GM18502 (cell line): ENCODE measurements around the gene C1QTNF1.

Source experiments
- ATAC-seq: cut with Tn5 transposase; IDR thresholded peaks from one replicate; pipeline ENCODE4 v1.9.1; 2021; ENCODE audit warnings: mild to moderate bottlenecking; ENCODE audit not compliant: unreplicated experiment, poor library complexity

C1QTNF1 gene

DNA sequence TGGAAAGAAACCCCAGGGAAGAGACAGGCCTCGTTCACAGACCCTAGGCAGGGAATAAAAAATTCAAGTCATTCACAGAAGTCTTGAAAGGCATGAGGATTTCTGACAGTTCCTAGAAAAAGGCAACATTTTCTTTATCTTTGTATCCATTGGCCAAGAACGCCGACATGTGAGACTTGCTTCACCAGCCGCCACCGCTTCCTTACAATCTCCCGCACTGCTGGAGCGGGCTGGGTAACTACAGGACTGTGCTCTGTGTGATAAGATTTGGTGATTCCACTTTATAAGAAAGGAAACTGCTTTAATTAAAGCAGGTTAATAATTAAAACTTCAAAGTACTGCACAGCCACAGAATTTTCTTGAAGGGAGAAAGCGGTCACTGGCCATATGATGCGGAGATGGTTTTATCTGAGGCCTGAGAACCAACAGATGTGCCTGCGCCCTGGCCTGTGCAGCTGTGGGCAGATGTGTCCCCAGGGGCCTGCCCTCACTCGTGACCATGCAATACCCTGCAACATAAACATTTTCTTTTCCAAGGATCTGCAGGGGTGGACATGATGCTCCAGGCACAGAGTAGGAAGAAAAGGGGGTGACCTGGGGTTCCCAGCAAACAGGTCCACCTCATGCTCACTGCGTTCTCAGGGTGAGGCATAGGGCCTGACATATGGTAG lies 31.3 kb upstream of the C1QTNF1 start:
- ATAC-seq = no peak

DNA sequence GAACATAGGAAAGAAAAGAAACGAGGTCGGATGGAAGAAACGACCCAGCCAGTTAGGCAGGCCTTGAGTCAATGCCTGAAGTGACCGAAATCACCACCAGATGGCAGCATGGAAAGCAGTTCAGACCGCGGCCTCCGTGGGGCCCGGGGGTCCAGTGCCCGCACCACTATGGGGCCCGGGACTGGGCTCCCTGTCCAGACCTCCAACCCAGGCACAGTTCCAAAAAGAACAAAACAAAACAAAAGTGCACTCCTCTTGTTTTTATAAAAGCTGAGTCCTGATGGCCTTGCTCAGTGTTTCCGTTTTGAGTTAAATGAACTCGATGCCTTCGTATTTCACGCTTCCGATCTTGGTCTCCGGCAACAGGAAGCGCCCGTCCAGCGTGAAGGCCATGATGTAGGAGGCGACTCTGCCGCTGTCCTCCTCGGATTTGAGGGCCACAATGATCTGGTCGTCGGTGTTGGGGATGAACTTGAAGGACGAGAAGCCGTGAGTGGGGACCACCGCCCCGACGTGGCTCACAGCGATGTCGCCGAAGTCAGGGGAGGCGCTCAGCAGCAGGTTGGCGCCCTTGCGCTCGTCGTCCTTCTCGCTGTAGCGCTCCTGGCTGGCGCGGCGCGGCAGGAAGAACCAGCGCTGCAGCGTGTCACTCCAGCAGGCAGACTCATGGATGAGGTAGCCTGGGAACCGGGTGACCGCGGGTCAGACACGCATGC lies 30.6 kb upstream of the C1QTNF1 start:
- no peak for ATAC-seq

DNA sequence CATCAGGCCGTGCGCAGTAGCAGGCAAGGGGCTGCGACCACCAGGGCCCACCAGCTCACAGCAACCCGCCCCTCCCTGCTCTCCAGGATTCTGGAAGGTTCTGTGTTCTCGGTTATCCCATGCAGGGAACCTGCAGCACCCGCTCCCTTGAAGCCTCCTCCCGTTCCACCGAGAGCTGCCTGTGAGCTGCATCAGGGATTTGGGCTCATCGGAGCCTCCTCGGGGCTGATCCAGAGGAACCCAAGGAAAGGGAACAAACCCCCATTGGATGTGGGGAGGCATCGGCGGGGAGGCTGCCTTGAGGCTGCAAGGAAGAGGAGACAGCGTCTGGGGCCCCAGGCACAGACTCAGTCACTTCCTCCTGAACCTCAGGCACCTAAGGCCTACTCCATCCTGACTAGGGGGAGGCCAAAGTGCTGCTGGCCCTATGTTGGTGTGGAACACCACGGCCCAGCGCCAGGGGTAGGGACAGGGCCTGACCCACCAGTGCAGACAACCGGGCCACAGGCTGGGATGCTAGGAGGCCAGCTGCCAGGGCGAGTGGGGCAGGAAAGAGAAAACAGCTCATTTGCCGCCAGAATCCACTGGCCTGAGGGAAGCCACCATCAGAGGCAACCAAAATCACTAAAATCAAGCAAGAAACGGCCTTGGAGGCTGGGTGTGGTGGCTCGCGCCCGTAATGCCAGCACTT lies 29.8 kb upstream of the C1QTNF1 start:
- ATAC-seq = no peak

DNA sequence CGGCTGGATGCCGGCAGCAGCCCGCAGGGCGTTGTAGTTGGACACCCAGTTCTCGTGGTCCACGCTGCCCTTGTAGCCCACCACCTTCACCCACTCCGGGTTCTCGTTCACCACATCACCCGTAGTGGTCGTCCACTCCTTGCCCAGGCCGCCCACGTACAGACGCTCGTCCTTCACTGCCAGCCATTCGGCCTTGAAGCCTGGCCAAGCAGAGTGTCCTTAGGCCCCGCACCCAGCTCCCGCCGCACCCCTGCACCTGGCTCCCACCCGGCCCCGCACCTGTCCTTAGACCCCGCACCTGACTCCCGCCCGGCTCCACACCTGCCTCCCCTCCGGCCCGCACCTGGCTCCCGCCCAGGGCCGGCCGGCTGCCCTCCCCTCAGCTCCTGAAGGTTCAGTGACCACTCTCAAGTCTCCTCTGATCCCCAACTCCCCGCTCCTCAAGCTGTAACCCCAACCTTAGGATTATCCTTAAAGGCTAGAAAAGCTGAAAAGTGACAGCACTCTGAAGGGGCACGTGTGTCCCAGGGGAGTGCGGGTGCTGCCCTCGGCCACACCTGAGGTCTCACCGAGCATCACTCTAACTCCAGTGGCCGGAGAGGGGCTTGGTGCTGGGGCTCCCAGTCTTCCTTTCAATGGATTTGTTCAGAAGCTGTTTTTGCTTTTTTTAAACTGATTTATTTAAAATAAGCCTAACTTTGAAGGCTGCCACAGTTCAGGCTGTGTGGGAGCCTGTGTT lies 28.8 kb upstream of the C1QTNF1 start:
- no peak for ATAC-seq

DNA sequence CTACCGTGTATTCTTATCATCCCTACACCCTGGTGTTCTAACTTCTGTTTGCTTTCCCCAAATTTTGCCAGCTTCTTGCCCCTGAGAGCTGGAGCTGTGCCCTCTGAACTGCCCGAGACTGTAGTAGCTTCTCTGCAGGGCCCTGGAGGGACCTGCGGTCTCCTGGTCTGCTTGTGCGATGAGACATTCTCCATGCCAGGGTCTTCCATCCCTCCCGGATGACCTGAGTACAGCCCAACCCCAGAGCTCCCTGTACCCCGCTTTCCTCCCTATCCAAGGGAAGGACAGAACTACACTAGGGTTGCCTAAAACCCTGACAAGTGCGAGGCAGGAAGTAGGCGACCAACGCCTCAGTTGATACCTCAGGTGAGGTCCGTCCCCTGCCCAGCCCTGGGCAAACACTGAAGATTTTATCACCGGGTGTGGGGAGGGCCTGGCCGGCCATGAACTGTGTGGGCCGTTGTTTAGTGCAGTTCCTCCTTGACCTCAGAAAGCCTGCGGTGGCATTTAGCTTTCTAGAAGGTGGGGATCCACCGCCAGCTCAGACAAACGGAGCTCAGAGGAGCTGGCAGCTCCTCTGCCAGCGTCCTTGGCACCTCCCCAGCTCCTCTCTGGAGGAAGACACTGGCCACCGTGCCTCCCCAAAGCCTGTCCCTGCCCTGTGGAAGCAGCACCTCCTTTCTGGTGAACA lies 28.1 kb upstream of the C1QTNF1 start:
- ATAC-seq = no peak

DNA sequence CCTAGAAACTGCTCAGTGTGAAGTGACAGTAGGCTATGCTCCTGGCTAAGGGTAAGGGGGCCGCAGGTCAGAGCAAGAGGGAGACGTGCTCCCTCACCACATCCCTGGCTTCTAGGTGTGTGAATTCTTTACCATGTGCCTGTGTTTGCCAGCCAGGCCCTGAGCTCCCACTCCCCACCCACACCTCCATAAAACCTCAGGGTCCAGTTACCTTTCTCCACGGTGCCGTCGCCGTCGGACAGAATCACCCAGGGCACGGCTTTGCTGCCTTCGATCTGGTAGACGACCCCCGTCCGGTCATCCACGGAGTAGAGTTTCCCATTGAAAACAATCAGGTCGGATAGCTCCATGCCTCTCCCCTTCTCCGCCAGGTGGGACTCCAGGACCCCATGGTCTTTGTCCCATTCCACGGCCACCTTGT lies 27.2 kb upstream of the C1QTNF1 start:
- no peak for ATAC-seq

DNA sequence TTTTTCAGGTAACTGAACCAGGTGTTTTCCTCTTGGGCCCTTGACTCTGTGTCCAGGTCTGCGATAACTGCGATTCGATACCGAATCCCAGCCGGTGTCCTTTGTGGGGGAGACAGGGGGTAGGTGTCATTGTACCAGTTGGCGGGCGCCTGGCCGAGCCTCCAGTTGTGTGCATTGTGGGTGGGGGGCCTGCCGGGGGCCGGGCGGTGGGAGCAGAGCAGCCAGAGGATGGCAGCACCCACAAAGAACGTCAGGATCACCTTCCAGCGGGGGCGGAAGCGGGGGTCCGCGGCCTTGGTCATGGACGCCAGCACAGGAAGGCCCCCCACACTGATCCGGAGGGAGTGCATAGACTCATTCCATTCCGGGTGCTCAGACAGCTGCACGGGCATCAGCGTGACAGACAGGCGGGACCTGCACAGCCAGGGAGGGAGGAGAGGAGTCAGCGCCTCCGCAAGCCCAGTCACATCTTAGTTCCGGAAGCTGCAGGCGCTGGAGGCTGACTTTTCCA lies 26.7 kb upstream of the C1QTNF1 start:
- ATAC-seq = no peak

DNA sequence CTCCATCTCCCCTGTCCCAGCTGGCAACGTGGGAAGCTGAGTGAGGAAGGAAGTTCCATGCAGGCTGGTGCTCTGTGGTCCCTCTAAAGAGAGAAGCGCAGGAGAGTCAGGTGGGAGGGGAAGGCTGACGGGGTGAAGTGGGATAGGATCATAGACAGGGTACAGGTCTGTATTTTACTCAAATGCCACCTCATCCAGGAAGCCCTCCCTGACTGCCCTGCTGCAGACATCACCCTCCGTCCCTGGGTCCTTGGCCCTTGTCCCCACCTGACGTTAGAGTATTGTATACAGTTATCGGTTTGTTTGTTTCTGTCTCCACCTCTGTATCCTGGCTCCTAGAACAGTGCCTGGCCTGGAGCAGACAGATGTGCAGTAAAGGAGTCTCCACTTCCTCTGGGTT lies 26.1 kb upstream of the C1QTNF1 start:
- no peak for ATAC-seq

DNA sequence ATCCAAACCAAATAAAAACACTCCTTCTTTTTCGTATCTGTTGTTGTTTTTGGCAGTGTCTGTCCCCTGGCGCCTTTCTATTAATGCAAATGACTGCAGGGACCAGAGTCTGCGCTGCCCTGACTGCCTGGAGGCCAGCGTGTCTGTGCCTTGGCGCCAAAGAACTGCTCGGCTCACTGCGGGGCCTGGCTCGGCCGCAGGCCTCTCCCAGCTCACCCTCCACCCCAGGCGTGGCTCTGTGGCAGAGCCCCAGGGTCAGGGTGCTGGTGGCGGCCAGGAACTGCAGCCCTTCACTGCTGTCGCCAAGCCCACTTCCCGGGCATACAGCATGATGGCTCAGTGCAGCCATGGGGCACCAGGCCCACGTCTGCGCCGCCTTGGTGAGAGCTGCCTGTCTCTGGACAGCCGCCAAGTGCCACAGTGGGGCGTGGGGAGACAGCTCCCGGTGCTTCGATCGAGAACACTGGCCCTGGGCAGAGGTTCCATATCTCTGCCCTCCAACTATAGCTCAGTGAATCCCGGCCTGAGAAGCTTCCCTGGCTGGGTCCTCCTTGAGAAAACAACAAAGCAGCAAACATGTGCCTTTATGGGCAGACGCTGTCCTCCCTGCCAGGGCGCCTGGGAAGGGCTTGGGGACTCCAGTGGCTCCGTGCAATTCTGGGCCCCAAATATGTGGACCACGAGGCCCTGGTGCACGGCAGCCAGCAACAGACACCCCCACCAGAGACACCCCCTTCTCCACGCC lies 25.5 kb upstream of the C1QTNF1 start:
- ATAC-seq = no peak

DNA sequence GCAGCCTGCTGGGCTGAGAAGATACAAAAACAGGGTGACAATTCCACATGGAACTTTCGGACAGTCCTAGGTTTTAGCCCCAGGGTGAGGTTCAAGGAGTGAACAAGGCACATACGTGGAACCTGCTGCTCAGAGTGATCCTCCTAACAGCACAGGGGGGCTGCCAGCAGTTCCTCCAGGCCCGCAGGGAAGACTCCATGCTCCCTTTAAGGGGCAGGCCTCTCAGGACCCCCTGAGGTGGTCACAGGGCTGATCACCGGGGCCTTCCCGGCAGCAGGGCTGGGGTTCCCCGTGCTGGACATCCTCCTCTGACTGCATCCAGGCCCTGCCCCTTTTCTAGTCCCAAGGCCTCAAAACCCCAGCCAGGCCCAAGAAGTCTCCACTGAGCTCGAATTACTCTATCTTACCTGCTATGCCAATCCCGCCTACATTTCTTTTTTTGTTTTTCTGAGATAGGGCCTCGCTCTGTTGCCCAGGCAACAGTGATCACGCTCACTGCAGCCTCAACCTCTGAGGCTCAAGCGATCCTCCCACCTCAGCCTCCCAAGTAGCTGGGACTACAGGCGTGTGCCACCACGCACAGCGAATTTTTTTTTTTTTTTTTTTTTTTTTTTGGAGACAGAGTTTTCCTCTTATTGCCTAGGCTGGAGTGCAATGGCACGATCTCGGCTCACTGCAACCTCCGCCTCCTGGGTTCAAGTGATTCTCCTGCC lies 24.8 kb upstream of the C1QTNF1 start:
- ATAC-seq = no peak

DNA sequence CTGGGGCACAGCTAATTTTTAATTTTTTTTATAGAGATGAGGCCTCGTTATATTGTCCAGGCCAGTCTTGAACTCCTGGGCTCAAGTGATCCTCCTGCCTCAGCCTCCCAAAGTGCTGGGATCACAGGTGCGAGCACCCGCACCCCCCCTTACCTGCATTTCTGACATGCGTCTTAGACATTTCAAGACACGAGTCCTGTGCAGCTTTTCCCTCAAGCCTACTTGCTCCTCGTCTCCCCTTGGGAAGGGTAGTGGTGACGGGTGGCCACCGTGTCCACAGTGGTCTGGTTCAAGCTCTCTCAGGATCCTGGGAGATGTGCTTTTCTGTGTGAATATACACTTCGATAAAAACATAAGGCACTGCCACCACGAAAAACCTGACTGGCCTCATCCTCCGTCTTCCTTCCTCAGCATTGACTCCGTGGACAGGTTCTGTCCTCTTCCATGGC lies 24.0 kb upstream of the C1QTNF1 start:
- ATAC-seq = no peak

DNA sequence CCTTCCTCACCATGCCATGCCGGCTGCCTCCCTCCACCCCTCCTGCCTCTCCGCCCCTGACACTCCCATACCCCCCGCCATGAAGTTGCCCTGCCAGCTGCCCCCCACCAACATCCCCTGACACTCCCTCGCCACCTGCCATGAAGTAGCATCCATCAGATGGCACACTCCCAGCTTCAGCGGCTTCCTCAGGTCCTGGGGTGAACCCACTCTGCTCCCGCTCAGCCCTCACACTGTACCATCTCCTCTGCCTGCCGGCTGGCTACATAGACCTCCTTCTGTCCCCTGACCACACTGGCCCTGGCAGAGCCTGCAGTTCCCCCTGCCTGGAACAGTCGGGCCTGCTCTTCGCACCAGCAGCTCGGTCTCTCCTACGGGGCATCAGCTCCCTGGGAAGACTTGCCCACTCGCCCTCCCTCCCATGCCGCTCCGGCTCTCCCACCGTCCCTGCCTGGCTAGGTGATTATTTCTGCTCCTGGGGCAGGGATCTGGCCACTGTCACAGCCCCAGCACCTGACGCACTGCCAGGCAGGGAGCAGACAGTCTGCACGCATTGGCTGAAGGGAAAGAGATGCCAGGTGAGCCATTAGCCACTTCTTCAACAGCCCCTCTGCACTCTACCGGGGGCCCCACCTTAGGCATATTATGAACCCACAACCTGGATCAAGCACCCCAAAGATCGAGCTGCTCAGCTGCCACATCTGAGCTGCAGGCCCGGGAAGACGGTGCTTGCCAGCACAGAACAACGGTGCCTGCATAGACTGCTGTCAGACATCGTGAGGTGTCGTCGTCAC lies 23.4 kb upstream of the C1QTNF1 start:
- no peak for ATAC-seq

DNA sequence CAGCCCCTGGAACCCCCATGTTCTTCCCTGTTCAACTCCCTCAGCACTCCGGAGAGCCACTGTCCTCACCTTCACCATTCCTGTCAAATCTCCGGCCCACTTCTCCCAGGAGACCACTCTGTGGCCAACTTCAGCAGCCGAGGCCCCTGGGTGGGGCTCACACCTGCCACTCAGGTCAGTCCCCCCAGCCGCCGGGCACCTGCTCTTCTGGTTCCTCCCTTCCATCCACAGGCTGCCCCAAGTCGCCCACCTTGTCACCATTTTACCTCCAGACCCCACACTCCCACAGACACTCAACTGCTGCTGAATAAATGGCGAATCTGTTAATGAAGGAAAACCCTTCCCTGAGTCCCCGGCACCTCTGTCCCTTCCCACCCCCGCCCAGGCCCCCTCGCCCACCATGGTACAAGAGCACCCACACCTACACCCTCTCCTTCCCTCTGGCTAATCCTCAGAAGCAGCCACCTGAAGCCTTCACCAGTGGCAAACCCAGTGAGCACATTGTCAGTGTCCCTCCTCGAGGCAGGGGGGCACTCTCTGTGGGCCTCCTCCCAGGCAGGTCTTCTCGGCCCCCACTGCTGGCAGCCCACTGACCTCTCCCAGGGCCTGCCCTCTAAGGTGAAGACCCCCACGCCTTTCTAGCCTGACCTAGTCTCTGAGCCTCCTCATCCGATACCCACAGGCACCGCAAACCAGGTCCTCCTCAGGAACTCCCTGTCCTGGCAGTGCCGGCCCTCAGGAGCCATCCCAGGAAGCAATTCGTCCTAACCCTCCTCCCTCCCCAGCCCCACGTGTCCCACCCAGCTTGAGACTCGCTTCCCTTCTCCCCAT lies 22.6 kb upstream of the C1QTNF1 start:
- ATAC-seq = no peak

DNA sequence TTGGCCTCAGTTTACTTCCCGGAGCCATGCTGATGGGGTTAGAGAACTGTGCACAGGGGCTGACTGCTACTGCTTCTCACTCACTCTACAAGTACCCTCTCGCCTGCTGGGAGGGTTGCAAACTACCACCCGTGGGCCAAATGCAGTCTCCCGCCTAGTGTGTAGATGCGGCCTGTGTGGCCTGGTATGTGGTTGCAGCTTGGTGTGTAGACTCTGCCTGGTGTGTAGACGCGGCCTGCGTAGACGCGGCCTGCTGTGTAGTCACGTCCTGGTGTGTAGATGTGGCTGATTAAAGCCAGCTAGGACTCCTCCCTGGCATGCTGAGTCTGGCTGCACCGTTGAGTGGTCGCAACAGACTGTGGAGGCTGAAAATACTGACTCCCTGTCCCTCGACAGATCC lies 21.7 kb upstream of the C1QTNF1 start:
- no peak for ATAC-seq

DNA sequence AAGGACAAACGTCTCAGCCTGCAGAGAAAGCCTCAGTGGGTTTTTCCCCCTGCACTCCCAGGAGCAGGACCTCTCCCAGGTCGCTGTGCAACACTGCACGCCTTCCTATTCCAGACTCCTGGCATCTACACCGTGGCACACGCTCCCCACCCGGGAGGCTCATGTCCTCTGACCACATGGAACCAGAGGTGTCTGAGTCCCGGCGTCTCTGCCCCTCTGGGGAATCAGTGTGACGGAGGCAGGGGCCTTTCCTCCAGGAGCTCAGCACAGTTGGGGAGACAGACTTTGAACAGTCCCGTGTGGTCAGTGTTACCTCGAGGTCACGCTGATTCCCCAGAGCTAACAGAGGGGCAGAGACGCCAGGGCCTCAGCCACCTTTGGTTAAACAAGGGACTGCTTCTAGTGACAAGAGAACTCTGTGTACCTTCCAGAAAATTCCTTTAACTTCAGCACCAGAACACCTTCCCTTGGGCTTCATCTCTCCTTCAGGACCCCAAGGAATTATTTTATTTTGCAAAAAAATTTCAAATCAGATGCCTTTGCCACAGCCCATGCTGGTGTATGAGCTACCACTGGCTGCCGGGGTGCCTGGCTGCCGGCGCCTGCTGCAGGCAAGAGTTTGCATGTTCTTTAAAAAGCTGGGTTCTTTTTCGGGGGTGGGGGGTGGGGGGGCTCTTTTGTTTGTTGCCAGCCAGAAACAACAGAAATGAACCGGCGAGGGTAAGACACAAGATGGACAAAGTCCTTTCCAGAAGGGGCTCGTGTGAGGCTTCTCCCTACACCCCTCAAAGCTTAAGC lies 21.0 kb upstream of the C1QTNF1 start:
- ATAC-seq = no peak

DNA sequence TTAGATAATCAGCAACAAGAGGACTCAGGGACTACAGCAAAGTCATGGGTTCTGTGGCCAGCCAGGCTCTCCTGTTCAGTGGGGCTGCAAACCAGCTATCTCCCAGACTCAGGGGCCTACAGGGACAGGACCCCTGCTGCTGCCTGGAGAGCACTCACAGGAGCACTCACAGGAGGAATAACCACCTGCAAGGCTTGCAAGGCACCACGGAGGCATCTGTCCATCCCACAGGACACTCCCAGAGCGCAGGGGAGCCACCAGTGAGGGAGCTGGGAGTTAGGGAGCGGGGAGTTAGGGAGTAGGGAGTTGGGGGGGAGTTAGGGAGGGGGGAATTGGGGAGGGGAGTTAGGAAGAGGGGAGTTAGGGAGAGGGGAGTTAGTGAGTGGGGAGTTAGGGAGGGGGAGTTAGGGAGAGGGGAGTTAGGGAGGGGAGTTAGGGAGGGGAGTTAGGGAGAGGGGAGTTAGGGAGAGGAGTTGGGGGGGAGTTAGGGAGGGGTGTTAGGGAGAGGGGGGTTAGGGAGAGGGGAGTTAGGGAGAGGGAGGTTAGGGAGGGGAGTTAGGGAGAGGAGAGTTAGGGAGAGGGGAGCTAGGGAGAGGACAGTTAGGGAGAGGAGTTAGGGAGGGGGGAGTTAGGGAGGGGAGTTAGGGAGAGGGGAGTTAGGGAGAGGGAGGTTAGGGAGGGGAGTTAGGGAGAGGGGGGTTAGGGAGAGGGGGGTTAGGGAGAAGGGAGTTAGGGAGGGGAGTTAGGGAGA lies 20.1 kb upstream of the C1QTNF1 start:
- no peak for ATAC-seq
